ENCODE data around the gene GOLT1A.

DNA sequence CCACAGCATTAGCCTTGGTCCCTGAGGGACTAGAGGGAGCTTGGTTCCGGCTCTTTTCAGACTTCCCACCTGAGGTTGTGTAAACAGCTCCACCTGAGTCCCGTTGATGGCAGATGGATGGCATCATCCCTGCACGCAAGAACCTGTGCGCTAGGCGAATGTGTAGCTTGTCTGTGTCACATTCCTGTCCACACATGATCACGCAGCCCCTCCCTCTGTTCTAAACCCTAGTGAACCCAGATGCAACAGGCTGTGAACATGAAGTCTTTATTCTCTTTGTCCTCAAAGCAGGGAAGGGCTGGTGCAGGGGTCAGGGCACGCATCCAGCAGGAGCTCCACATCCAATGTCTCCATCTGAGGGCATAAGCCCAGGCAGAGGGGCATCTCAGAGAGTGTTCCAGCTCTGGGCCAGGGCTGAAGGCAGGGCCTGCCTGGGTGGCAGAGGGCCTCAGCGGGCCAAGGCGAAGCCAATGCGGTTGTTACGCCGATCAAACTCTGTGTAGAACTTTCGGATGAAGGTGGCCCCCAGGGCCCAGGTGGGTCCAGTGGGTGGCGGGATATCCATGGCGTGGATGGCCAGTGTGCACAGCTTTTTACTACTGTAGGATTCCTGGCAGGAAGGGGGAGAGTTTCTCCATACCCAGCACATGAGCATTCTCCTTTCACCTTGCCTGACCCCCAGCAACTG, 59.1 kb downstream of the GOLT1A start:
- TF ChIP-seq GATA1 (IDR thresholded peaks at IDR 0.05; ENCODE audit: low read depth, low read length) = no peak
- TF ChIP-seq POLR2A (IDR thresholded peaks at IDR 0.05; ENCODE audit: low read length) = no peak
